PFSK-1 (cell line): ENCODE data around the gene ING4.

Source experiments
- SIN3A ChIP-seq: IDR thresholded peaks from 2 replicates; pipeline ENCODE4 v1.6.1; 2012; ENCODE audit warnings: mild to moderate bottlenecking, low read length, moderate library complexity, borderline replicate concordance; ENCODE audit not compliant: insufficient read depth
- TAF1 ChIP-seq: IDR thresholded peaks from 2 replicates; pipeline ENCODE4 v1.6.1; 2012; ENCODE audit warnings: low read length, control low read depth, borderline replicate concordance; ENCODE audit not compliant: insufficient read depth

GRCh38 chr12:6627616-6628015 lies 35.3 kb downstream of the ING4 start:
- TF ChIP-seq TAF1 (no peak), SIN3A (no peak)
